Measurements from ENCODE around the gene CD96. TPM values are rescaled to one million over a fixed set of nuclear protein-coding genes. Genes with fewer than 3 reads are reported as not detected.

CD96 gene
- polyA plus RNA-seq, 2 donors: 0.88 to 0.94 TPM

GRCh38 chr3:111653766-111654165 is 111.8 kb downstream of the CD96 start:
- Histone ChIP-seq H3K27me3 (ENCODE audit: control insufficient read depth in 1 of 2, insufficient read depth in 2 of 2, low read length in 2 of 2) (no peaks in the 10 kb centered on the region), H3K4me3 (ENCODE audit: low read depth in 1 of 2, low read length in 2 of 2) (no peak overlapping the region), H3K36me3 (ENCODE audit: control insufficient read depth in 2 of 2, insufficient read depth in 2 of 2, low read length in 1 of 2) (no peaks in the 10 kb centered on the region), H3K4me1 (ENCODE audit: control insufficient read depth in 2 of 2, insufficient read depth in 2 of 2, low read length in 1 of 2) (no peaks in the 10 kb centered on the region), H3K9me3 (ENCODE audit: control insufficient read depth in 2 of 2, insufficient read depth in 1 of 2, low read depth in 1 of 2, low read length in 1 of 2) (no peaks in the 10 kb centered on the region), H3K27ac (ENCODE audit: low read depth in 2 of 2, low read length in 1 of 2) (no peak overlapping the region)
- WGBS, 2 donors: 92 to 97% methylated on average over 2 of the region's 2 CpGs

- Histone ChIP-seq H3K27me3 (ENCODE audit: control insufficient read depth in 1 of 2, insufficient read depth in 2 of 2, low read length in 2 of 2) (no peaks in the 10 kb centered on the region), H3K4me1 (ENCODE audit: control insufficient read depth in 2 of 2, insufficient read depth in 2 of 2, low read length in 1 of 2) (no peaks in the 10 kb centered on the region), H3K4me3 (ENCODE audit: low read depth in 1 of 2, low read length in 2 of 2) (no peak overlapping the region), H3K27ac (ENCODE audit: low read depth in 2 of 2, low read length in 1 of 2) (no peak overlapping the region), H3K36me3 (ENCODE audit: control insufficient read depth in 2 of 2, insufficient read depth in 2 of 2, low read length in 1 of 2) (no peaks in the 10 kb centered on the region), H3K9me3 (ENCODE audit: control insufficient read depth in 2 of 2, insufficient read depth in 1 of 2, low read depth in 1 of 2, low read length in 1 of 2) (peaks cover 0 to 3% of the 10 kb centered on the region in 2 donors)
- 94% methylated on average over 3 of the region's 3 CpGs for WGBS, 2 donors
Observed at GRCh38 chr3:111662012-111662411, 120.0 kb downstream of the CD96 start.

- Histone ChIP-seq H3K27ac (ENCODE audit: low read depth in 2 of 2, low read length in 1 of 2) (no peak overlapping the region), H3K4me3 (ENCODE audit: low read depth in 1 of 2, low read length in 2 of 2) (no peak overlapping the region)
- 81 to 84% methylated on average over 3 of the region's 3 CpGs for WGBS, 2 donors
Observed at GRCh38 chr3:111662907-111663306, 120.9 kb downstream of the CD96 start.

GRCh38 chr3:111666041-111666735 is 124.2 kb downstream of the CD96 start:
- no peak overlapping the region for H3K27ac ChIP-seq (ENCODE audit: low read depth in 2 of 2, low read length in 1 of 2)
- H3K4me3 ChIP-seq (ENCODE audit: low read depth in 1 of 2, low read length in 2 of 2): no peak overlapping the region
- no peaks in the 10 kb centered on the region for H3K27me3 ChIP-seq (ENCODE audit: control insufficient read depth in 1 of 2, insufficient read depth in 2 of 2, low read length in 2 of 2)
- peaks cover 0 to 3% of the 10 kb centered on the region in 2 donors for H3K9me3 ChIP-seq (ENCODE audit: control insufficient read depth in 2 of 2, insufficient read depth in 1 of 2, low read depth in 1 of 2, low read length in 1 of 2)
- no peaks in the 10 kb centered on the region for H3K4me1 ChIP-seq (ENCODE audit: control insufficient read depth in 2 of 2, insufficient read depth in 2 of 2, low read length in 1 of 2)
- no peaks in the 10 kb centered on the region for H3K36me3 ChIP-seq (ENCODE audit: control insufficient read depth in 2 of 2, insufficient read depth in 2 of 2, low read length in 1 of 2)
- WGBS, 2 donors: 67 to 76% methylated on average over 4 of the region's 4 CpGs

More at GRCh38 chr3:111662907-111663306, 120.9 kb downstream of the CD96 start:
- H3K27me3 ChIP-seq (ENCODE audit: control insufficient read depth in 1 of 2, insufficient read depth in 2 of 2, low read length in 2 of 2): no peaks in the 10 kb centered on the region
- H3K36me3 ChIP-seq (ENCODE audit: control insufficient read depth in 2 of 2, insufficient read depth in 2 of 2, low read length in 1 of 2): no peaks in the 10 kb centered on the region
- H3K4me1 ChIP-seq (ENCODE audit: control insufficient read depth in 2 of 2, insufficient read depth in 2 of 2, low read length in 1 of 2): no peaks in the 10 kb centered on the region
- H3K9me3 ChIP-seq (ENCODE audit: control insufficient read depth in 2 of 2, insufficient read depth in 1 of 2, low read depth in 1 of 2, low read length in 1 of 2): peaks cover 0 to 3% of the 10 kb centered on the region in 2 donors

- H3K4me1 ChIP-seq (ENCODE audit: control insufficient read depth in 2 of 2, insufficient read depth in 2 of 2, low read length in 1 of 2): no peaks in the 10 kb centered on the region
- H3K36me3 ChIP-seq (ENCODE audit: control insufficient read depth in 2 of 2, insufficient read depth in 2 of 2, low read length in 1 of 2): no peaks in the 10 kb centered on the region
- WGBS, 2 donors: 91 to 96% methylated on average over 5 of the region's 5 CpGs
- H3K27ac ChIP-seq (ENCODE audit: low read depth in 2 of 2, low read length in 1 of 2): no peak overlapping the region
- no peaks in the 10 kb centered on the region for H3K9me3 ChIP-seq (ENCODE audit: control insufficient read depth in 2 of 2, insufficient read depth in 1 of 2, low read depth in 1 of 2, low read length in 1 of 2)
- no peak overlapping the region for H3K4me3 ChIP-seq (ENCODE audit: low read depth in 1 of 2, low read length in 2 of 2)
- no peaks in the 10 kb centered on the region for H3K27me3 ChIP-seq (ENCODE audit: control insufficient read depth in 1 of 2, insufficient read depth in 2 of 2, low read length in 2 of 2)
Observed at GRCh38 chr3:111667170-111667569, 125.2 kb downstream of the CD96 start.

- no peaks in the 10 kb centered on the region for H3K36me3 ChIP-seq (ENCODE audit: control insufficient read depth in 2 of 2, insufficient read depth in 2 of 2, low read length in 1 of 2)
- H3K9me3 ChIP-seq (ENCODE audit: control insufficient read depth in 2 of 2, insufficient read depth in 1 of 2, low read depth in 1 of 2, low read length in 1 of 2): no peaks in the 10 kb centered on the region
- H3K27ac ChIP-seq (ENCODE audit: low read depth in 2 of 2, low read length in 1 of 2): no peak overlapping the region
- no peaks in the 10 kb centered on the region for H3K27me3 ChIP-seq (ENCODE audit: control insufficient read depth in 1 of 2, insufficient read depth in 2 of 2, low read length in 2 of 2)
- no peak overlapping the region for H3K4me3 ChIP-seq (ENCODE audit: low read depth in 1 of 2, low read length in 2 of 2)
- WGBS, 2 donors: 54 to 60% methylated on average over 5 of the region's 5 CpGs
- no peaks in the 10 kb centered on the region for H3K4me1 ChIP-seq (ENCODE audit: control insufficient read depth in 2 of 2, insufficient read depth in 2 of 2, low read length in 1 of 2)
Observed at GRCh38 chr3:111667621-111668239, 125.7 kb downstream of the CD96 start.

- no peaks in the 10 kb centered on the region for H3K36me3 ChIP-seq (ENCODE audit: control insufficient read depth in 2 of 2, insufficient read depth in 2 of 2, low read length in 1 of 2)
- no peak overlapping the region for H3K27ac ChIP-seq (ENCODE audit: low read depth in 2 of 2, low read length in 1 of 2)
- no peaks in the 10 kb centered on the region for H3K9me3 ChIP-seq (ENCODE audit: control insufficient read depth in 2 of 2, insufficient read depth in 1 of 2, low read depth in 1 of 2, low read length in 1 of 2)
- H3K4me1 ChIP-seq (ENCODE audit: control insufficient read depth in 2 of 2, insufficient read depth in 2 of 2, low read length in 1 of 2): no peaks in the 10 kb centered on the region
- no peak overlapping the region for H3K4me3 ChIP-seq (ENCODE audit: low read depth in 1 of 2, low read length in 2 of 2)
- no peaks in the 10 kb centered on the region for H3K27me3 ChIP-seq (ENCODE audit: control insufficient read depth in 1 of 2, insufficient read depth in 2 of 2, low read length in 2 of 2)
Observed at GRCh38 chr3:111668326-111668725, 126.3 kb downstream of the CD96 start.

GRCh38 chr3:111668888-111669488 is 127.0 kb downstream of the CD96 start:
- Histone ChIP-seq H3K9me3 (ENCODE audit: control insufficient read depth in 2 of 2, insufficient read depth in 1 of 2, low read depth in 1 of 2, low read length in 1 of 2) (no peaks in the 10 kb centered on the region), H3K27me3 (ENCODE audit: control insufficient read depth in 1 of 2, insufficient read depth in 2 of 2, low read length in 2 of 2) (no peaks in the 10 kb centered on the region), H3K4me3 (ENCODE audit: low read depth in 1 of 2, low read length in 2 of 2) (no peak overlapping the region), H3K36me3 (ENCODE audit: control insufficient read depth in 2 of 2, insufficient read depth in 2 of 2, low read length in 1 of 2) (no peaks in the 10 kb centered on the region), H3K27ac (ENCODE audit: low read depth in 2 of 2, low read length in 1 of 2) (no peak overlapping the region), H3K4me1 (ENCODE audit: control insufficient read depth in 2 of 2, insufficient read depth in 2 of 2, low read length in 1 of 2) (no peaks in the 10 kb centered on the region)
- 31 to 32% methylated on average over 5 of the region's 5 CpGs for WGBS, 2 donors

GRCh38 chr3:111669926-111670630 is 128.1 kb downstream of the CD96 start:
- WGBS, 2 donors: 78 to 81% methylated on average over 7 of the region's 7 CpGs
- Histone ChIP-seq H3K36me3 (ENCODE audit: control insufficient read depth in 2 of 2, insufficient read depth in 2 of 2, low read length in 1 of 2) (no peaks in the 10 kb centered on the region), H3K27me3 (ENCODE audit: control insufficient read depth in 1 of 2, insufficient read depth in 2 of 2, low read length in 2 of 2) (no peaks in the 10 kb centered on the region), H3K4me3 (ENCODE audit: low read depth in 1 of 2, low read length in 2 of 2) (no peak overlapping the region), H3K4me1 (ENCODE audit: control insufficient read depth in 2 of 2, insufficient read depth in 2 of 2, low read length in 1 of 2) (peaks cover 0 to 2% of the 10 kb centered on the region in 2 donors), H3K9me3 (ENCODE audit: control insufficient read depth in 2 of 2, insufficient read depth in 1 of 2, low read depth in 1 of 2, low read length in 1 of 2) (no peaks in the 10 kb centered on the region), H3K27ac (ENCODE audit: low read depth in 2 of 2, low read length in 1 of 2) (no peak overlapping the region)

Data from esophagus (tissue), 2 donors.